ENCODE measurements around the gene FANK1. TPM values are rescaled to one million over a fixed set of nuclear protein-coding genes. Genes with fewer than 3 reads are reported as not detected.

Gene FANK1
- total and polyA plus RNA-seq, 10 donors = 0.35 to 1.0 (median 0.90) TPM; not detected in 2

DNA sequence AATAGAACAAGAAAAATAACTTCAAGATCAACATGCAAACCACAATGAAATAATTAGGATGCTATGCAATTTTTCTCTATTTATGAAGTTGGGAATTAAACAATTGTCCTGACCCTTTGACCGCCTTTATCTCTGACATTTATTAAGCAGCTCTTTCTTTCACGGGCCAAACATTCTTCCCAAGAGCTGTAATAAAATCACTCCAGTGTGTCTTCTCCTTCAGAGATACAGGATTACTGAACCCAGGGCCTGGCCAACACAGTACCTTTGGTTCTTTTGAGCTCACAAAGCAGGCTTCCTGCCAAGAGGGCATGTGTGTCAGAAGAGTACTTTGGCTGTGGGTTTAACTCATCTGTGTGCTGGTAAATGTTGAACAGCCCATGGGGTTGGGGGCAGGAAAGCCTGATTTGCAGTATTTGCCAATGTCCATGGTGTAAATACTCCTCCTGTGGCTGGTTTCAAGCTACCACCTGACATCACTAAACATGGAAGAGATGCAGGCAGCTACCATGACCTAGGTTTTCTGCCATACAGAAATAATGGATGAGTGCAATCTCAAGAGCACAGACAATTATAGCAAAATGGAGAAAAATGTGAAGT lies 121.7 kb downstream of the FANK1 start:
- no peak for DNase-seq
- no peak for TF ChIP-seq POLR2AphosphoS5 (IDR thresholded peaks at IDR 0.05)
- TF ChIP-seq POLR2A (IDR thresholded peaks at IDR 0.05) = no peak
- TF ChIP-seq, protein P1, sequence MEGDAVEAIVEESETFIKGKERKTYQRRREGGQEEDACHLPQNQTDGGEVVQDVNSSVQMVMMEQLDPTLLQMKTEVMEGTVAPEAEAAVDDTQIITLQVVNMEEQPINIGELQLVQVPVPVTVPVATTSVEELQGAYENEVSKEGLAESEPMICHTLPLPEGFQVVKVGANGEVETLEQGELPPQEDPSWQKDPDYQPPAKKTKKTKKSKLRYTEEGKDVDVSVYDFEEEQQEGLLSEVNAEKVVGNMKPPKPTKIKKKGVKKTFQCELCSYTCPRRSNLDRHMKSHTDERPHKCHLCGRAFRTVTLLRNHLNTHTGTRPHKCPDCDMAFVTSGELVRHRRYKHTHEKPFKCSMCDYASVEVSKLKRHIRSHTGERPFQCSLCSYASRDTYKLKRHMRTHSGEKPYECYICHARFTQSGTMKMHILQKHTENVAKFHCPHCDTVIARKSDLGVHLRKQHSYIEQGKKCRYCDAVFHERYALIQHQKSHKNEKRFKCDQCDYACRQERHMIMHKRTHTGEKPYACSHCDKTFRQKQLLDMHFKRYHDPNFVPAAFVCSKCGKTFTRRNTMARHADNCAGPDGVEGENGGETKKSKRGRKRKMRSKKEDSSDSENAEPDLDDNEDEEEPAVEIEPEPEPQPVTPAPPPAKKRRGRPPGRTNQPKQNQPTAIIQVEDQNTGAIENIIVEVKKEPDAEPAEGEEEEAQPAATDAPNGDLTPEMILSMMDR (IDR thresholded peaks at IDR 0.05 in 8 of 11, conservative IDR thresholded peaks at IDR 0.05 in 3 of 11) = no peak
- Histone ChIP-seq H3K4me1 (no peaks in the 10 kb centered on the region), H3K4me3 (no peak overlapping the region), H3K27ac (no peak overlapping the region), H3K36me3 (no peaks in the 10 kb centered on the region), H3K27me3 (replicated peaks in 1 of 7) (no peaks in the 10 kb centered on the region), H3K9me3 (no peaks in the 10 kb centered on the region)
- WGBS, 5 donors = 70 to 90% (median 84%) methylated on average over 2 of the region's 2 CpGs
- intact Hi-C loops (cut with DNase I; ENCODE audit: low total_unique reads) = no loop called here

DNA sequence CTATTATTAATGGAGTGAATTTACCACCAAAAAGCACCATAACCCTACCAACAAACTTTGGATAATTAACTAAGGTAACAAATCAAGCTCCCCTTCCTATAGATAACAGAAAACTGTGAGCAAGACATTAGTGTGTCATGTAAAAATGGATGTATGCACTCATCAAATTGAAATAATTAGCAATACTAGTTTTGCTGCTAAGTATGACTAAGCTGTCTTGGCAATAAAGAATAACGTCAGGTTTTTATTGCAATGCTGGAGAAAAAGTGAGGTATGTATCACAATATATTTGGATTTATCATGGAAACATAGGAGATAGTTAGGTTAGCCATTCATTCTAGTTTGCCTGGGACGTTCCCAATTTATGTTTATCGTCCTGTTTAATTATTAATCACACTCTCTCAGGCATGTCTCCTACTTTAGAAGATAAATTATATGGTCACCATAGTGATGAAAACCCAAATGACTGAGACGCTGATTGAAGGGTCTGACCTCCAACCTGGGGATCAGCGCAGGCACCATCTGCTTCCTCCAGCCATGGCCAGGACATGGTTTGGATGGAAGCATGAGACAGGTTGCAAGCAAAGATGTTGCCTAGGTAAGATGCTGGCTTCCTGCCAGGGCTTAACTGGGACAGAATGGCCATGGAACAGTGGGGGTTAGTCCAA lies 125.6 kb downstream of the FANK1 start:
- Histone ChIP-seq H3K4me3 (no peak overlapping the region), H3K27me3 (replicated peaks in 1 of 7) (no peaks in the 10 kb centered on the region), H3K27ac (no peak overlapping the region), H3K4me1 (no peaks in the 10 kb centered on the region), H3K9me3 (peaks cover 0 to 3% (median 0%) of the 10 kb centered on the region in 8 donors), H3K36me3 (no peaks in the 10 kb centered on the region)
- DNase-seq = no peak
- TF ChIP-seq, protein P1 (IDR thresholded peaks at IDR 0.05 in 8 of 11, conservative IDR thresholded peaks at IDR 0.05 in 3 of 11) = no peak
- TF ChIP-seq POLR2AphosphoS5 (IDR thresholded peaks at IDR 0.05) (no peak), POLR2A (IDR thresholded peaks at IDR 0.05) (no peak)
- intact Hi-C loops (cut with DNase I; ENCODE audit: low total_unique reads) = no loop called here
- WGBS, 5 donors = 86 to 94% (median 93%) methylated on average over 5 of the region's 5 CpGs

DNA sequence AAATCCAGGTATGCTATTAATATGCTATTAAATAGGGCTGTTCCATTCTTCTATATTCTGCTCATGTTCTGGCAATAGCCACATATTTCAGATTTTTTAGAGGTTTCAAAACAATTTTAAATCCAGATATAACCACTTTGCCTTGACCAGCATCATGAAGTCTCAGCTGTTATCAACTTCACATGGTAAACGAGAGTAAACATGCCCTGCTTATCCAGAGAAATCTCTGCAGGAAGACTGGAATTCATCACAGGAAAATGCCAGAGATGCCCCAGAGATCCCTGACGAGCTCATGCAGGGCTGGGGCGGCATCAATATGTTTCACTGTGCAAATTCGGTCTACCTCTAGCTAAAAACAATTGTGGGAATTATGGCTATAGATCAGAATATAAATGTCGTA lies 126.5 kb downstream of the FANK1 start:
- H3K27me3 ChIP-seq (replicated peaks in 1 of 7) = no peaks in the 10 kb centered on the region
- no peak for DNase-seq
- peaks cover 0 to 11% (median under 1%) of the 10 kb centered on the region in 8 donors for H3K9me3 ChIP-seq
- no peak overlapping the region for H3K4me3 ChIP-seq
- WGBS, 5 donors = 85 to 91% (median 90%) methylated on average over 5 of the region's 5 CpGs
- TF ChIP-seq POLR2AphosphoS5 (IDR thresholded peaks at IDR 0.05) (no peak), POLR2A (IDR thresholded peaks at IDR 0.05) (no peak)
- TF ChIP-seq, protein P1 (IDR thresholded peaks at IDR 0.05 in 8 of 11, conservative IDR thresholded peaks at IDR 0.05 in 3 of 11) = no peak
- no peaks in the 10 kb centered on the region for H3K4me1 ChIP-seq
- H3K27ac ChIP-seq = no peak overlapping the region
- intact Hi-C loops (cut with DNase I; ENCODE audit: low total_unique reads) = no loop called here
- no peaks in the 10 kb centered on the region for H3K36me3 ChIP-seq

DNA sequence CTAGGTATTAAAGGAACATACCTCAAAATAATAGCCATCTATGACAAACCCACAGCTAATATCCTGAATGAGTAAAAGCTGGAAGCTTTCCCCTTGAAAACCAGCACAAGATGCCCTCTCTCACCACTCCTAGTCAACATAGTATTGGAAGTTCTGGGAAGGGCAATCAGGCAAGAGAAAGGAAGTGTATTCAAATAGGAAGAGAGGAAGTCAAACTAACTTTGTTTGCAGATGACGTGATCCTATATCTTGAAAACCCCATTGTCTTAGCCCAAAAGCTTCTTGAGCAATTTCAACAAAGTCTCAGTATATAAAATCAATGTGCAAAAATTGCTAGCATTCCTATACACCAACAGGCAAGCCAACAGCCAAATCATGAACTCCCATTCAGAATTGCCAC lies 131.3 kb downstream of the FANK1 start:
- Histone ChIP-seq H3K27ac (no peak overlapping the region), H3K4me3 (no peak overlapping the region), H3K36me3 (no peaks in the 10 kb centered on the region), H3K4me1 (no peaks in the 10 kb centered on the region), H3K27me3 (replicated peaks in 1 of 7) (no peaks in the 10 kb centered on the region), H3K9me3 (peaks cover 0 to 29% (median 17%) of the 10 kb centered on the region in 8 donors)
- TF ChIP-seq POLR2A (IDR thresholded peaks at IDR 0.05) = no peak
- TF ChIP-seq POLR2AphosphoS5 (IDR thresholded peaks at IDR 0.05) = no peak
- TF ChIP-seq, protein P1 (IDR thresholded peaks at IDR 0.05 in 8 of 11, conservative IDR thresholded peaks at IDR 0.05 in 3 of 11) = no peak
- intact Hi-C loops (cut with DNase I; ENCODE audit: low total_unique reads) = no loop called here
- no peak for DNase-seq
- 55 to 65% (median 63%) methylated on average over 1 of the region's 1 CpG for WGBS, 5 donors

Measured in spleen (tissue), 11 donors.